B cell (primary cell): ENCODE data around the gene TVP23C.
"Not testable (repeated sequence)": the region's sequence is repeated elsewhere in the genome, so short reads cannot be mapped to it uniquely, and the experiment has no call there.

Experiments used
- EZH2 ChIP-seq: IDR thresholded peaks from 2 replicates; pipeline ENCODE4 v1.6.1; 2012; ENCODE audit warnings: borderline replicate concordance, low read depth, mild to moderate bottlenecking, moderate library complexity, low read length; ENCODE audit not compliant: insufficient read depth, poor library complexity, severe bottlenecking
- TF ChIP-seq, protein P1 (sequence below): fragments of 200-600 bp; IDR thresholded peaks from one replicate; pipeline ENCODE4 v1.8.0; 2022; ENCODE audit warnings: antibody characterized with exemption, mild to moderate bottlenecking

DNA sequence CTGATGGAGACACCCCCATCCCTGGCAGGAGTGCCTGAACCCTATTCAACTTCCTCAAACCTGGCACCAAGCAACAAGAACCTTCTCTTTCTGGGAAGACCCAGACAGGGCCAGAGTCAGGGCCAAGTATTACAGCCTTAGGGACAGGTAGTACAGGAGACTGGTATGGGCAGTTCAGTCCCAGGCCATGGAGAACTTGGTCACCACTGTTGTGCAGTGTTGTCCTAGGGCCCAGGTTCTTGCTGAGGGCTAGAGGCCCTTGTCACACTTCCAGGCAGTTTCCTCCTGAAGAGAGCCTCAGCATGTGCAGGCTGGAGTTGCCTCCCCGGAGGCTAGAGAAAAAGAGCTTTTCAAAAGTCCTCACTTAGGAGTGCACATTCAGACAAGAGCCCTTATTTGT, 27.6 kb upstream of the TVP23C start:
- TF ChIP-seq, protein P1, sequence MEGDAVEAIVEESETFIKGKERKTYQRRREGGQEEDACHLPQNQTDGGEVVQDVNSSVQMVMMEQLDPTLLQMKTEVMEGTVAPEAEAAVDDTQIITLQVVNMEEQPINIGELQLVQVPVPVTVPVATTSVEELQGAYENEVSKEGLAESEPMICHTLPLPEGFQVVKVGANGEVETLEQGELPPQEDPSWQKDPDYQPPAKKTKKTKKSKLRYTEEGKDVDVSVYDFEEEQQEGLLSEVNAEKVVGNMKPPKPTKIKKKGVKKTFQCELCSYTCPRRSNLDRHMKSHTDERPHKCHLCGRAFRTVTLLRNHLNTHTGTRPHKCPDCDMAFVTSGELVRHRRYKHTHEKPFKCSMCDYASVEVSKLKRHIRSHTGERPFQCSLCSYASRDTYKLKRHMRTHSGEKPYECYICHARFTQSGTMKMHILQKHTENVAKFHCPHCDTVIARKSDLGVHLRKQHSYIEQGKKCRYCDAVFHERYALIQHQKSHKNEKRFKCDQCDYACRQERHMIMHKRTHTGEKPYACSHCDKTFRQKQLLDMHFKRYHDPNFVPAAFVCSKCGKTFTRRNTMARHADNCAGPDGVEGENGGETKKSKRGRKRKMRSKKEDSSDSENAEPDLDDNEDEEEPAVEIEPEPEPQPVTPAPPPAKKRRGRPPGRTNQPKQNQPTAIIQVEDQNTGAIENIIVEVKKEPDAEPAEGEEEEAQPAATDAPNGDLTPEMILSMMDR = not testable (repeated sequence)
- not testable (repeated sequence) for TF ChIP-seq EZH2
